ENCODE data around the gene MLIP. TPM values are rescaled to one million over a fixed set of nuclear protein-coding genes. Genes with fewer than 3 reads are reported as not detected.

Gene MLIP
- total and polyA plus RNA-seq, 2 of the 8 experiments (the other 6 are each of a cell fraction or from before 2014, with no cell fraction given) = not detected

- no peaks in the 10 kb centered on the region for H3K23me2 ChIP-seq (ENCODE audit: low read depth, low read length)
- no peak overlapping the region for H2BK20ac ChIP-seq (ENCODE audit: low read length)
- no peak overlapping the region for H2BK12ac ChIP-seq (ENCODE audit: low read depth, low read length)
- H2BK5ac ChIP-seq (ENCODE audit: low read depth, low read length) = no peak overlapping the region
- CTCF ChIA-PET (ENCODE audit: partially characterized antibody) = interaction anchor here (1.0 to 1.5 kb wide), 2 partner anchors 193 to 1202 kb away, joined by 3 read pairs; no protein-coding TSS in a partner anchor
- no peak overlapping the region for H3K27ac ChIP-seq (ENCODE audit: low read depth, low read length)
- no peaks in the 10 kb centered on the region for H3K36me3 ChIP-seq (ENCODE audit: control insufficient read depth in 2 of 4, insufficient read depth in 4 of 4, low read length in 3 of 4)
- H3K4ac ChIP-seq (replicated peaks; ENCODE audit: insufficient read length, low read depth, low read length) = no peak overlapping the region
- no peak overlapping the region for H4K8ac ChIP-seq (ENCODE audit: extremely low read depth, insufficient read depth, low read length)
- H3K79me1 ChIP-seq (ENCODE audit: low read depth, low read length) = no peaks in the 10 kb centered on the region
- H2BK120ac ChIP-seq (replicated peaks; ENCODE audit: low read depth, low read length) = no peak overlapping the region
- H3K4me3 ChIP-seq (ENCODE audit: extremely low read depth in 1 of 4, insufficient read depth in 2 of 4, low read depth in 3 of 4, low read length in 4 of 4) = no peak overlapping the region
- H3K79me2 ChIP-seq (ENCODE audit: control insufficient read depth in 1 of 2, insufficient read depth in 2 of 2, low read length in 2 of 2) = no peaks in the 10 kb centered on the region
- H3K23ac ChIP-seq (ENCODE audit: insufficient read length) = no peak overlapping the region
- no peak for DNase-seq (ENCODE audit: low read depth in 1 of 2, low spot score in 2 of 2)
- H3K14ac ChIP-seq (ENCODE audit: insufficient read length) = no peak overlapping the region
- H4K5ac ChIP-seq (ENCODE audit: insufficient read length, low read depth, low read length) = no peak overlapping the region
- H3K27me3 ChIP-seq (replicated peaks in 1 of 4; ENCODE audit: control insufficient read depth in 3 of 4, extremely low read depth in 1 of 4, insufficient read depth in 3 of 4, low read length in 3 of 4) = no peaks in the 10 kb centered on the region
- no peak overlapping the region for H3K9ac ChIP-seq (replicated peaks in 1 of 4; ENCODE audit: extremely low read depth in 1 of 4, low read depth in 3 of 4, low read length in 3 of 4)
- WGBS, 2 experiments (ENCODE audit: extremely low coverage in 1 of 2, insufficient coverage in 1 of 2, insufficient read length in 1 of 2, insufficient replicate concordance in 2 of 2, low coverage in 1 of 2, low lambda C conversion rate in 2 of 2, missing lambda C conversion rate in 1 of 2) = 66% methylated on average over 2 of the region's 2 CpGs; no CpG with 5 or more reads in 1 of the 2 experiments
- no peak overlapping the region for H3K56ac ChIP-seq (replicated peaks; ENCODE audit: insufficient read length, low read depth, low read length)
- no peak overlapping the region for H3K18ac ChIP-seq (ENCODE audit: extremely low read depth, low read length)
- no peak for FAIRE-seq
- no peak overlapping the region for H2AFZ ChIP-seq (ENCODE audit: low read length)
- H2BK15ac ChIP-seq (ENCODE audit: low read length) = no peak overlapping the region
- POLR2A ChIA-PET (ENCODE audit: partially characterized antibody) = no interaction called here
- no peak overlapping the region for H4K91ac ChIP-seq (replicated peaks; ENCODE audit: insufficient read length, low read length)
- no peaks in the 10 kb centered on the region for H3K9me3 ChIP-seq (ENCODE audit: insufficient read depth in 2 of 2, low read depth in 1 of 2, low read length in 1 of 2)
- H3K4me2 ChIP-seq (ENCODE audit: insufficient read depth in 1 of 2, low read depth in 2 of 2, low read length in 2 of 2) = no peak overlapping the region
- peaks cover 5 to 11% (median 7%) of the 10 kb centered on the region in 4 experiments; a peak in 4 of 7 replicates for H3K4me1 ChIP-seq (replicated peaks in 1 of 4; ENCODE audit: control insufficient read depth in 3 of 4, insufficient read depth in 4 of 4, low read length in 3 of 4)
- no peak overlapping the region for H2AK5ac ChIP-seq (ENCODE audit: low read depth, low read length)
- TF ChIP-seq TCF12 (IDR thresholded peaks at IDR 0.05; ENCODE audit: low read depth, low read length) (no peak), FOSL1 (IDR thresholded peaks at IDR 0.05; ENCODE audit: insufficient read depth, low read depth, low read length) (no peak), CHD2 (IDR thresholded peaks at IDR 0.05; ENCODE audit: low read length) (no peak)
- H4K20me1 ChIP-seq (replicated peaks in 1 of 2; ENCODE audit: control insufficient read depth in 1 of 2, insufficient read depth in 2 of 2, low read length in 2 of 2) = no peaks in the 10 kb centered on the region
Measured at GRCh38 chr6:54073487-54073886, 37.8 kb upstream of the MLIP start.
